Measurements from ENCODE around the gene WDR11. TPM values are rescaled to one million over a fixed set of nuclear protein-coding genes. Genes with fewer than 3 reads are reported as not detected.

Gene WDR11
- total and polyA plus RNA-seq, 9 of the 15 experiments (the other 6 are each of a cell fraction or from before 2014, with no cell fraction given) = 12.4 to 50.7 (median 23.6) TPM

DNA sequence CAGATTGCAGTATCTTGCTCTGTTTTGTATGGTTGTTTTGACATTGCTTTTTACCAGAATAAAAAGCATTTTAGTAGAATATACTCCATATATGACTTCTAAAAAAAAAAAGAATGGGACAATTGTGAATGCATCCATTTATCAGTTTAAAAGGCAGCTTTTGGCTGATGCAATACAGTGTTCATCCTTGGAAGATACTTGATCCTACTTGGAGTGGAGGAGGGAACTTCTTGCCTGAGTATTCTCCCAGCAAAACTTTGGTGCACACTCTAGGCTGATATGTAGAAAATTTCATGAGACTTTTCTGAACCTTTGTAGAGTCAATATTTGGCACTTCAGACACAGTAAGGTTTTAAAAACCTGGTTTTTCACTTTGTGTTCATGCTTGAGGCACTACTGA lies 40.2 kb downstream of the WDR11 start (continued):
- TF ChIP-seq, protein P1, sequence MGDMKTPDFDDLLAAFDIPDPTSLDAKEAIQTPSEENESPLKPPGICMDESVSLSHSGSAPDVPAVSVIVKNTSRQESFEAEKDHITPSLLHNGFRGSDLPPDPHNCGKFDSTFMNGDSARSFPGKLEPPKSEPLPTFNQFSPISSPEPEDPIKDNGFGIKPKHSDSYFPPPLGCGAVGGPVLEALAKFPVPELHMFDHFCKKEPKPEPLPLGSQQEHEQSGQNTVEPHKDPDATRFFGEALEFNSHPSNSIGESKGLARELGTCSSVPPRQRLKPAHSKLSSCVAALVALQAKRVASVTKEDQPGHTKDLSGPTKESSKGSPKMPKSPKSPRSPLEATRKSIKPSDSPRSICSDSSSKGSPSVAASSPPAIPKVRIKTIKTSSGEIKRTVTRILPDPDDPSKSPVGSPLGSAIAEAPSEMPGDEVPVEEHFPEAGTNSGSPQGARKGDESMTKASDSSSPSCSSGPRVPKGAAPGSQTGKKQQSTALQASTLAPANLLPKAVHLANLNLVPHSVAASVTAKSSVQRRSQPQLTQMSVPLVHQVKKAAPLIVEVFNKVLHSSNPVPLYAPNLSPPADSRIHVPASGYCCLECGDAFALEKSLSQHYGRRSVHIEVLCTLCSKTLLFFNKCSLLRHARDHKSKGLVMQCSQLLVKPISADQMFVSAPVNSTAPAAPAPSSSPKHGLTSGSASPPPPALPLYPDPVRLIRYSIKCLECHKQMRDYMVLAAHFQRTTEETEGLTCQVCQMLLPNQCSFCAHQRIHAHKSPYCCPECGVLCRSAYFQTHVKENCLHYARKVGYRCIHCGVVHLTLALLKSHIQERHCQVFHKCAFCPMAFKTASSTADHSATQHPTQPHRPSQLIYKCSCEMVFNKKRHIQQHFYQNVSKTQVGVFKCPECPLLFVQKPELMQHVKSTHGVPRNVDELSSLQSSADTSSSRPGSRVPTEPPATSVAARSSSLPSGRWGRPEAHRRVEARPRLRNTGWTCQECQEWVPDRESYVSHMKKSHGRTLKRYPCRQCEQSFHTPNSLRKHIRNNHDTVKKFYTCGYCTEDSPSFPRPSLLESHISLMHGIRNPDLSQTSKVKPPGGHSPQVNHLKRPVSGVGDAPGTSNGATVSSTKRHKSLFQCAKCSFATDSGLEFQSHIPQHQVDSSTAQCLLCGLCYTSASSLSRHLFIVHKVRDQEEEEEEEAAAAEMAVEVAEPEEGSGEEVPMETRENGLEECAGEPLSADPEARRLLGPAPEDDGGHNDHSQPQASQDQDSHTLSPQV (IDR thresholded peaks at IDR 0.05) = 0 out of 2 replicates have a peak, but pooled peaks have one; percentile 26

DNA sequence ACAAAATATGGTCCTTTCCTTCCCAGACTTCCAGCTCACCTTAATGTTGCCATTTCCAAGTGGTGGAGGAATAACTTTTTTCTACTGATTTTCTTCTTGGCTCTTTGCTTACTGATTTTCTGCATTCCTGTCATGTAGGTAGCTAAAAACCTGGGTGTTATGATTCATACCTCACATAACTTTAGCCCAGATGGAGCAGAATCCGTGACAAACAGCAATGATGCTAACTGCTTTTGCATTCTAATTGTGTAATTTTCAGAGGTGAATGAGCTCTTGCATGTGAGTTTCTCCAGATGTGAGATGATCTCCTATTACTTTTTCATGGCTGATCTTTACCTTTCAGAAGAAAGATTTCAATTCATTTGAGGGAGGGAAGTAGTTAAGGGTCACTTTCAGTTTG lies 43.4 kb downstream of the WDR11 start:
- no peak for FAIRE-seq
- BruUV-seq (replicated peaks) = no TSS peak

More for the DNA sequence above, 43.4 kb downstream of the WDR11 start:
- intact Hi-C loops (cut with micrococcal nuclease) = no loop called here
- Histone ChIP-seq H3K4me3 (no peak overlapping the region), H3K9me3 (replicated peaks; ENCODE audit: control insufficient read depth, insufficient read depth, low read depth, low read length) (no peaks in the 10 kb centered on the region), H3K27me3 (ENCODE audit: control insufficient read depth in 2 of 2, insufficient read depth in 2 of 2, low read length in 2 of 2) (no peaks in the 10 kb centered on the region), H3K36me3 (ENCODE audit: control insufficient read depth, insufficient read depth, low read length) (peaks cover 17% of the 10 kb centered on the region; the same call in 1 of the 3 replicates), H3K79me2 (ENCODE audit: control insufficient read depth, insufficient read depth, low read length) (no peaks in the 10 kb centered on the region), H2AFZ (ENCODE audit: low read depth, low read length) (no peak overlapping the region), H3K9me1 (ENCODE audit: control insufficient read depth, insufficient read depth, low read length) (no peaks in the 10 kb centered on the region), H3K27ac (ENCODE audit: extremely low read depth, low read depth, low read length) (no peak overlapping the region), H4K20me1 (replicated peaks; ENCODE audit: control insufficient read depth, insufficient read depth, low read length) (no peaks in the 10 kb centered on the region), H3K4me2 (ENCODE audit: insufficient read depth, low read length) (no peak overlapping the region), H3K9ac (ENCODE audit: insufficient read depth in 1 of 2, low read depth in 2 of 2, low read length in 2 of 2) (no peak overlapping the region), H3K4me1 (replicated peaks in 1 of 2; ENCODE audit: control insufficient read depth in 2 of 2, insufficient read depth in 2 of 2, low read length in 2 of 2) (peaks cover 0 to 4% of the 10 kb centered on the region in 2 experiments; a peak in 1 of 5 replicates)
- DNase-seq (ENCODE audit: extremely low read depth in 1 of 4, low spot score in 3 of 4) (no peak), ATAC-seq (no peak)
- TF ChIP-seq HDAC8 (tag; IDR thresholded peaks at IDR 0.05) (no peak), ZBTB7A (IDR thresholded peaks at IDR 0.05; ENCODE audit: borderline replicate concordance, control insufficient read depth, low read depth, low read length) (no peak), MED1 (CRISPR knock-in tag; IDR thresholded peaks at IDR 0.05; ENCODE audit: borderline replicate concordance) (no peak), GABPB2 (CRISPR knock-in tag; conservative IDR thresholded peaks at IDR 0.05) (no peak), KHSRP (IDR thresholded peaks at IDR 0.05) (no peak), SP1 (CRISPR knock-in tag; IDR thresholded peaks at IDR 0.05) (no peak), KAT2B (IDR thresholded peaks at IDR 0.05; ENCODE audit: low read depth, low read length) (no peak), ZNF282 (CRISPR knock-in tag; IDR thresholded peaks at IDR 0.05) (no peak), ZNF316 (IDR thresholded peaks at IDR 0.05) (no peak), ZNF165 (CRISPR knock-in tag; IDR thresholded peaks at IDR 0.05; ENCODE audit: borderline replicate concordance) (no peak), POLR2AphosphoS2 (IDR thresholded peaks at IDR 0.05; ENCODE audit: low read length) (no peak), RBM22 (IDR thresholded peaks at IDR 0.05; ENCODE audit: low read depth, low read length, poor library complexity, severe bottlenecking) (no peak), SMARCA5 (IDR thresholded peaks at IDR 0.05) (no peak), EZH2 (IDR thresholded peaks at IDR 0.05; ENCODE audit: borderline replicate concordance, low read depth, low read length) (no peak), CBX1 (IDR thresholded peaks at IDR 0.05; ENCODE audit: low read depth) (no peak), CC2D1A (IDR thresholded peaks at IDR 0.05) (no peak), ZNF551 (CRISPR knock-in tag; IDR thresholded peaks at IDR 0.05) (no peak)
- CTCF ChIA-PET (ENCODE audit: low intra/inter-chr PET ratio) = no interaction called here
- WGBS (ENCODE audit: insufficient coverage, low coverage, missing lambda C conversion rate) = 100% methylated on average over 1 of the region's 1 CpG
- in situ Hi-C loops (cut with MboI) = no loop called here
- POLR2A ChIA-PET = interaction anchor here (0.7 to 0.8 kb wide), 2 partner anchors 294 to 1458 kb away, joined by 3 to 5 read pairs; no protein-coding TSS in a partner anchor

Data from K562 (cell line).